Activated CD4-positive, alpha-beta T cell treated with anti-CD3 and anti-CD28 coated beads for 36 hours (primary cell): ENCODE results near the gene GFRA1. TPM values are rescaled to one million over a fixed set of nuclear protein-coding genes. Genes with fewer than 3 reads are reported as not detected.
A peak's percentile ranks its signal among the peaks of the same experiment; 100 is the strongest.

Experiments
- ATAC-seq: fragments of 200-7000 bp; cut with Tn5 transposase; one replicate; pipeline ENCODE4 v1.10.0; 2021; ENCODE audit warnings: mild to moderate bottlenecking, moderate library complexity
- CTCF ChIA-PET: fragments of 350-600 bp; sonication (Branson Sonifier 250); formaldehyde crosslinking; loops from one replicate; lab custom pipeline; 2021; ENCODE audit warnings: antibody characterized with exemption; lab: Charles Lee
- POLR2A ChIA-PET: fragments of 350-600 bp; sonication (Branson Sonifier 250); formaldehyde crosslinking; loops from one replicate; lab custom pipeline; 2021; ENCODE audit warnings: antibody characterized with exemption, inconsistent platforms; lab: Charles Lee
- DNase-seq: peaks from one replicate; pipeline ENCODE4 v3.0.0-alpha.2; 2020
- H3K27ac Mint-ChIP-seq: one replicate; pipeline ENCODE4 v1.8.0; 2021; ENCODE audit warnings: mixed read lengths
- H3K27me3 Mint-ChIP-seq: one replicate; pipeline ENCODE4 v1.8.0; 2021; ENCODE audit warnings: mixed read lengths
- H3K36me3 Mint-ChIP-seq: one replicate; pipeline ENCODE4 v1.8.0; 2021; ENCODE audit warnings: low read depth, mixed read lengths
- H3K4me1 Mint-ChIP-seq: one replicate; pipeline ENCODE4 v1.8.0; 2021; ENCODE audit warnings: mixed read lengths
- H3K4me3 Mint-ChIP-seq: one replicate; pipeline ENCODE4 v1.8.0; 2021; ENCODE audit warnings: mild to moderate bottlenecking, moderate library complexity, mixed read lengths
- H3K9me3 Mint-ChIP-seq: one replicate; pipeline ENCODE4 v1.8.0; 2021; ENCODE audit warnings: low read depth, mixed read lengths
- intact Hi-C, 2 experiments: fragments of 100-400 bp; cut with DNase I in 1 of 2; cut with micrococcal nuclease in 1 of 2; formaldehyde crosslinking; loops; one replicate each; pipeline versions ENCODE4 v1.14.2 to v1.15.1; 2022 to 2024; cut with DNase I, micrococcal nuclease
- total RNA-seq, 2 experiments: library from RNA; stranded (reverse); gene quantifications; one replicate each; pipeline ENCODE4 v1.2.3, GENCODE V29; 2021

Gene GFRA1
- total RNA-seq, 2 experiments from 2014 or later = 0.09 to 0.11 TPM

GRCh38 chr10:116292493-116292892 is 19.5 kb upstream of the GFRA1 start:
- H3K9me3 Mint-ChIP-seq = no peaks in the 10 kb centered on the region
- no peaks in the 10 kb centered on the region for H3K4me1 Mint-ChIP-seq
- no peaks in the 10 kb centered on the region for H3K36me3 Mint-ChIP-seq
- H3K27ac Mint-ChIP-seq = no peak overlapping the region
- no peak overlapping the region for H3K4me3 Mint-ChIP-seq
- CTCF ChIA-PET = no interaction called here
- H3K27me3 Mint-ChIP-seq = peaks cover 13% of the 10 kb centered on the region
- ATAC-seq (no peak), DNase-seq (no peak)
- POLR2A ChIA-PET = no interaction called here
- intact Hi-C loops = no loop called here

GRCh38 chr10:116289652-116290051 is 16.6 kb upstream of the GFRA1 start:
- Mint-ChIP-seq H3K4me3 (no peak overlapping the region), H3K36me3 (no peaks in the 10 kb centered on the region), H3K4me1 (no peaks in the 10 kb centered on the region), H3K9me3 (no peaks in the 10 kb centered on the region), H3K27ac (no peak overlapping the region), H3K27me3 (peaks cover 10% of the 10 kb centered on the region)
- intact Hi-C loops = loop anchor here (2.0 to 5.0 kb wide), 3 partner anchors 492 to 1117 kb away; no protein-coding TSS in a partner anchor
- POLR2A ChIA-PET = no interaction called here
- DNase-seq = no peak
- CTCF ChIA-PET = no interaction called here
- ATAC-seq = no peak

- CTCF ChIA-PET = interaction anchor here (0.8 to 2.0 kb wide), 6 partner anchors 114 to 932 kb away, joined by 3 to 11 read pairs (median 4); no protein-coding TSS in a partner anchor
- H3K36me3 Mint-ChIP-seq = no peaks in the 10 kb centered on the region
- H3K4me1 Mint-ChIP-seq = no peaks in the 10 kb centered on the region
- intact Hi-C loops = loop anchor here (1.0 to 5.0 kb wide), 5 partner anchors 491 to 1115 kb away; no protein-coding TSS in a partner anchor
- peak; percentile 55 for DNase-seq
- H3K27me3 Mint-ChIP-seq = peaks cover 8% of the 10 kb centered on the region
- no peak overlapping the region for H3K27ac Mint-ChIP-seq
- POLR2A ChIA-PET = no interaction called here
- no peaks in the 10 kb centered on the region for H3K9me3 Mint-ChIP-seq
- no peak for ATAC-seq
- no peak overlapping the region for H3K4me3 Mint-ChIP-seq
Observed at GRCh38 chr10:116287906-116288501, 15.0 kb upstream of the GFRA1 start.

GRCh38 chr10:116286626-116287200 is 13.7 kb upstream of the GFRA1 start:
- H3K36me3 Mint-ChIP-seq = no peaks in the 10 kb centered on the region
- no peak overlapping the region for H3K27ac Mint-ChIP-seq
- ATAC-seq (no peak), DNase-seq (no peak)
- POLR2A ChIA-PET = no interaction called here
- intact Hi-C loops = loop anchor here (5.0 kb wide), 2 partner anchors 489 to 579 kb away; no protein-coding TSS in a partner anchor
- no peak overlapping the region for H3K4me3 Mint-ChIP-seq
- no peaks in the 10 kb centered on the region for H3K4me1 Mint-ChIP-seq
- H3K9me3 Mint-ChIP-seq = no peaks in the 10 kb centered on the region
- CTCF ChIA-PET = interaction anchor here (0.6 to 2.0 kb wide), 7 partner anchors 9 to 930 kb away, joined by 3 to 11 read pairs (median 3); no protein-coding TSS in a partner anchor
- peaks cover 8% of the 10 kb centered on the region for H3K27me3 Mint-ChIP-seq

GRCh38 chr10:116281775-116282174 is 8.8 kb upstream of the GFRA1 start:
- Mint-ChIP-seq H3K27ac (no peak overlapping the region), H3K4me3 (no peak overlapping the region), H3K36me3 (no peaks in the 10 kb centered on the region), H3K9me3 (no peaks in the 10 kb centered on the region), H3K4me1 (no peaks in the 10 kb centered on the region), H3K27me3 (peaks cover 11% of the 10 kb centered on the region)
- DNase-seq (no peak), ATAC-seq (no peak)
- ChIA-PET POLR2A (no interaction called here), CTCF (no interaction called here)
- intact Hi-C loops = no loop called here

GRCh38 chr10:116278846-116279245 is 5.8 kb upstream of the GFRA1 start:
- no peaks in the 10 kb centered on the region for H3K36me3 Mint-ChIP-seq
- peaks cover 31% of the 10 kb centered on the region for H3K27me3 Mint-ChIP-seq
- no peak overlapping the region for H3K4me3 Mint-ChIP-seq
- CTCF ChIA-PET = no interaction called here
- no peak for DNase-seq
- H3K9me3 Mint-ChIP-seq = peaks cover 1% of the 10 kb centered on the region
- no peak for ATAC-seq
- POLR2A ChIA-PET = no interaction called here
- no peak overlapping the region for H3K27ac Mint-ChIP-seq
- H3K4me1 Mint-ChIP-seq = peaks cover 3% of the 10 kb centered on the region
- intact Hi-C loops = loop anchor here in 1 of 2 experiments (10.0 kb wide), 1 partner anchor 886 kb away; no protein-coding TSS in a partner anchor

- H3K36me3 Mint-ChIP-seq = peaks cover 3% of the 10 kb centered on the region
- CTCF ChIA-PET = interaction anchor here (0.6 kb wide), 1 partner anchor 23 kb away, joined by 3 read pairs; no protein-coding TSS in a partner anchor
- H3K27me3 Mint-ChIP-seq = peaks cover 40% of the 10 kb centered on the region
- H3K4me3 Mint-ChIP-seq = no peak overlapping the region
- H3K9me3 Mint-ChIP-seq = peaks cover 1% of the 10 kb centered on the region
- ATAC-seq = no peak
- POLR2A ChIA-PET = no interaction called here
- intact Hi-C loops = loop anchor here in 1 of 2 experiments (10.0 kb wide), 1 partner anchor 888 kb away; no protein-coding TSS in a partner anchor
- DNase-seq = no peak
- peaks cover 12% of the 10 kb centered on the region for H3K4me1 Mint-ChIP-seq
- H3K27ac Mint-ChIP-seq = no peak overlapping the region
Observed at GRCh38 chr10:116276981-116277380, 4.0 kb upstream of the GFRA1 start.

- Mint-ChIP-seq H3K36me3 (peaks cover 3% of the 10 kb centered on the region), H3K4me3 (peak overlapping the region; percentile 58), H3K9me3 (peaks cover 1% of the 10 kb centered on the region), H3K4me1 (peaks cover 13% of the 10 kb centered on the region), H3K27me3 (peaks cover 58% of the 10 kb centered on the region), H3K27ac (no peak overlapping the region)
- DNase-seq = peak; percentile 11
- ChIA-PET CTCF (interaction anchor here (1.0 kb wide), 1 partner anchor 18 kb away, joined by 3 read pairs; no protein-coding TSS in a partner anchor), POLR2A (no interaction called here)
- intact Hi-C loops = loop anchor here in 1 of 2 experiments (10.0 kb wide), 1 partner anchor 891 kb away; no protein-coding TSS in a partner anchor
- ATAC-seq = no peak
Observed at GRCh38 chr10:116274064-116274904, 1.3 kb upstream of the GFRA1 start.

GRCh38 chr10:116271593-116272439 is 1.2 kb downstream of the GFRA1 start:
- peaks cover 57% of the 10 kb centered on the region for H3K27me3 Mint-ChIP-seq
- peak overlapping the region; percentile 41 for H3K4me3 Mint-ChIP-seq
- peaks cover 13% of the 10 kb centered on the region for H3K4me1 Mint-ChIP-seq
- peaks cover 1% of the 10 kb centered on the region for H3K9me3 Mint-ChIP-seq
- ChIA-PET POLR2A (no interaction called here), CTCF (interaction anchor here (1.2 kb wide), 1 partner anchor 24 kb away, joined by 5 read pairs; no protein-coding TSS in a partner anchor)
- H3K36me3 Mint-ChIP-seq = peaks cover 3% of the 10 kb centered on the region
- no peak for ATAC-seq
- DNase-seq = peak; percentile 13
- H3K27ac Mint-ChIP-seq = no peak overlapping the region
- intact Hi-C loops = loop anchor here in 1 of 2 experiments (10.0 kb wide), 1 partner anchor 893 kb away; no protein-coding TSS in a partner anchor

GRCh38 chr10:116270771-116271592 is 2.0 kb downstream of the GFRA1 start:
- ATAC-seq (no peak), DNase-seq (no peak)
- Mint-ChIP-seq H3K4me3 (no peak overlapping the region), H3K36me3 (peaks cover 3% of the 10 kb centered on the region), H3K27me3 (peaks cover 57% of the 10 kb centered on the region), H3K9me3 (no peaks in the 10 kb centered on the region), H3K27ac (no peak overlapping the region), H3K4me1 (peaks cover 13% of the 10 kb centered on the region)
- ChIA-PET POLR2A (no interaction called here), CTCF (interaction anchor here (1.2 kb wide), 1 partner anchor 23 kb away, joined by 5 read pairs; no protein-coding TSS in a partner anchor)
- intact Hi-C loops = loop anchor here in 1 of 2 experiments (10.0 kb wide), 1 partner anchor 894 kb away; no protein-coding TSS in a partner anchor
